IPS-NIHi7 (cell line): ENCODE data around the gene SREK1IP1.

Experiments used
- DNase-seq: peaks from one replicate; pipeline ENCODE4 v3.0.0; 2012; ENCODE audit warnings: mixed read lengths; ENCODE audit errors: extremely low spot score

SREK1IP1 gene

GRCh38 chr5:64685866-64686265, 82.6 kb downstream of the SREK1IP1 start:
- DNase-seq: no peak

- peak; percentile 63 for DNase-seq
Measured at GRCh38 chr5:64682608-64683007, 85.9 kb downstream of the SREK1IP1 start.

- DNase-seq: peak; percentile 64
Measured at GRCh38 chr5:64680289-64680688, 88.2 kb downstream of the SREK1IP1 start.

- no peak for DNase-seq
Measured at GRCh38 chr5:64678374-64678773, 90.1 kb downstream of the SREK1IP1 start.

- no peak for DNase-seq
Measured at GRCh38 chr5:64671678-64672077, 96.8 kb downstream of the SREK1IP1 start.

- no peak for DNase-seq
Measured at GRCh38 chr5:64670277-64670676, 98.2 kb downstream of the SREK1IP1 start.
